ENCODE measurements around the gene SHANK3.

SHANK3 gene

GRCh38 chr22:50684501-50684900 is 11.9 kb downstream of the SHANK3 start:
- TF ChIP-seq EGR1 (IDR thresholded peaks at IDR 0.05) (no peak), FOXM1 (IDR thresholded peaks at IDR 0.05; ENCODE audit: borderline replicate concordance, low read depth) (no peak), REST (IDR thresholded peaks at IDR 0.05; ENCODE audit: low read depth) (no peak)

- TF ChIP-seq TCF12 (IDR thresholded peaks at IDR 0.05; ENCODE audit: low read depth) (no peak), CREB1 (IDR thresholded peaks at IDR 0.05; ENCODE audit: low read depth) (no peak), REST (IDR thresholded peaks at IDR 0.05; ENCODE audit: low read depth) (no peak), ZBTB7A (IDR thresholded peaks at IDR 0.05; ENCODE audit: low read depth) (no peak), MAX (IDR thresholded peaks at IDR 0.05) (no peak), USF1 (IDR thresholded peaks at IDR 0.05) (no peak), EP300 (IDR thresholded peaks at IDR 0.05; ENCODE audit: borderline replicate concordance) (no peak), RAD21 (IDR thresholded peaks at IDR 0.05; ENCODE audit: low read depth) (no peak), TAF1 (IDR thresholded peaks at IDR 0.05; ENCODE audit: low read depth) (no peak), NFIC (IDR thresholded peaks at IDR 0.05) (no peak)
Measured at GRCh38 chr22:50684986-50685385, 12.4 kb downstream of the SHANK3 start.

- TF ChIP-seq REST (IDR thresholded peaks at IDR 0.05; ENCODE audit: low read depth) (no peak), TAF1 (IDR thresholded peaks at IDR 0.05; ENCODE audit: low read depth) (no peak), EGR1 (IDR thresholded peaks at IDR 0.05) (no peak), EP300 (IDR thresholded peaks at IDR 0.05; ENCODE audit: borderline replicate concordance) (no peak), YY1 (IDR thresholded peaks at IDR 0.05; ENCODE audit: low read depth) (no peak), RAD21 (IDR thresholded peaks at IDR 0.05; ENCODE audit: low read depth) (no peak), TEAD4 (IDR thresholded peaks at IDR 0.05) (no peak), CEBPB (IDR thresholded peaks at IDR 0.05) (no peak), NFIC (IDR thresholded peaks at IDR 0.05) (no peak), ZBTB7A (IDR thresholded peaks at IDR 0.05; ENCODE audit: low read depth) (no peak)
Measured at GRCh38 chr22:50686794-50687193, 14.2 kb downstream of the SHANK3 start.

- TF ChIP-seq TEAD4 (IDR thresholded peaks at IDR 0.05) (no peak), EP300 (IDR thresholded peaks at IDR 0.05; ENCODE audit: borderline replicate concordance) (no peak), RAD21 (IDR thresholded peaks at IDR 0.05; ENCODE audit: low read depth) (no peak), CREB1 (IDR thresholded peaks at IDR 0.05; ENCODE audit: low read depth) (no peak), EGR1 (IDR thresholded peaks at IDR 0.05) (no peak), MAX (IDR thresholded peaks at IDR 0.05) (no peak), FOXM1 (IDR thresholded peaks at IDR 0.05; ENCODE audit: borderline replicate concordance, low read depth) (no peak), TAF1 (IDR thresholded peaks at IDR 0.05; ENCODE audit: low read depth) (no peak), YY1 (IDR thresholded peaks at IDR 0.05; ENCODE audit: low read depth) (no peak), REST (IDR thresholded peaks at IDR 0.05; ENCODE audit: low read depth) (no peak), TCF12 (IDR thresholded peaks at IDR 0.05; ENCODE audit: low read depth) (no peak), CEBPB (IDR thresholded peaks at IDR 0.05) (no peak), NFIC (IDR thresholded peaks at IDR 0.05) (no peak)
Measured at GRCh38 chr22:50687829-50688228, 15.2 kb downstream of the SHANK3 start.

Data from Ishikawa (cell line).